Esophagus squamous epithelium (tissue), 5 donors: ENCODE results near the gene PRKACG. TPM values are rescaled to one million over a fixed set of nuclear protein-coding genes. Genes with fewer than 3 reads are reported as not detected.
"Not testable (repeated sequence)": the region's sequence is repeated elsewhere in the genome, so short reads cannot be mapped to it uniquely, and the experiment has no call there.

Experiments
- DNase-seq: peaks from one replicate; lab custom pipeline; 2025; lab: John Stamatoyannopoulos, UW
- H3K27ac ChIP-seq, 4 donors: fragments of 200-600 bp; sonication (generic); one replicate each; pipeline ENCODE4 v1.5.1; 2016 to 2019; ENCODE audit warnings: mild to moderate bottlenecking in 1 of 4
- H3K27me3 ChIP-seq, 4 donors: fragments of 200-600 bp; sonication (generic); 1 replicate in 3 of 4; 2 replicates in 1 of 4; pipeline versions ENCODE4 v1.5.1 to v1.6.0; 2017 to 2021; ENCODE audit warnings: antibody characterized with exemption in 1 of 4
- H3K36me3 ChIP-seq, 3 donors: fragments of 200-600 bp; sonication (generic); one replicate each; pipeline ENCODE4 v1.5.1; 2016 to 2019
- H3K4me1 ChIP-seq, 3 donors: fragments of 200-600 bp; sonication (generic); one replicate each; pipeline ENCODE4 v1.5.1; 2017 to 2019
- H3K4me3 ChIP-seq, 4 donors: fragments of 200-600 bp; sonication (generic); 1 replicate in 3 of 4; 2 replicates in 1 of 4; pipeline ENCODE4 v1.5.1; 2016 to 2019; ENCODE audit warnings: mild to moderate bottlenecking in 2 of 4, moderate library complexity in 1 of 4
- H3K9me3 ChIP-seq, 3 donors: fragments of 200-600 bp; sonication (generic); one replicate each; pipeline ENCODE4 v1.5.1; 2016 to 2019
- CTCF ChIP-seq, 6 experiments: fragments of 450-650 bp in 4 of 6; fragments of 200-600 bp in 2 of 6; sonication (generic) in 2 of 6; IDR thresholded peaks; one replicate each; pipeline ENCODE4 v1.5.1; 2016 to 2019; ENCODE audit warnings: antibody characterized with exemption in 6 of 6, mild to moderate bottlenecking in 4 of 6, moderate library complexity in 4 of 6
- POLR2A ChIP-seq, 4 donors: fragments of 450-650 bp; IDR thresholded peaks; one replicate each; pipeline ENCODE4 v1.6.1; 2017; ENCODE audit warnings: antibody characterized with exemption in 4 of 4, mild to moderate bottlenecking in 4 of 4, moderate library complexity in 3 of 4
- WGBS, 2 donors: methylation state at CpG; one replicate each; pipeline ENCODE4 v1.1.5; 2018; 5-methylcytosine and 5-hydroxymethylcytosine counted together
- intact Hi-C: fragments of 100-400 bp; cut with DNase I; formaldehyde crosslinking; loops from one replicate; pipeline ENCODE4 v1.15.0; 2022
- total RNA-seq, 4 donors: library from RNA; depleted of rRNA; stranded (reverse); fragments of >200 nt; gene quantifications; one replicate each; pipeline ENCODE4 v1.1.0, GENCODE V29; 2016
- donor health status: DM: yes; HTN: yes; CAD: no.

The PRKACG gene
- total RNA-seq, 4 donors from 2014 or later: not detected

GRCh38 chr9:68998385-68998784 is 15.5 kb downstream of the PRKACG start:
- no peaks in the 10 kb centered on the region for H3K9me3 ChIP-seq
- no peak overlapping the region for H3K27ac ChIP-seq
- no peak for DNase-seq
- peaks cover 0 to 3% (median 0%) of the 10 kb centered on the region in 4 donors for H3K27me3 ChIP-seq
- WGBS, 2 donors: 68% methylated on average over 4 of the region's 4 CpGs
- H3K36me3 ChIP-seq: no peaks in the 10 kb centered on the region
- no peak for TF ChIP-seq CTCF (IDR thresholded peaks at IDR 0.05)
- no peak for TF ChIP-seq POLR2A (IDR thresholded peaks at IDR 0.05)
- H3K4me1 ChIP-seq: no peaks in the 10 kb centered on the region
- intact Hi-C loops: no loop called here
- H3K4me3 ChIP-seq: no peak overlapping the region

DNA sequence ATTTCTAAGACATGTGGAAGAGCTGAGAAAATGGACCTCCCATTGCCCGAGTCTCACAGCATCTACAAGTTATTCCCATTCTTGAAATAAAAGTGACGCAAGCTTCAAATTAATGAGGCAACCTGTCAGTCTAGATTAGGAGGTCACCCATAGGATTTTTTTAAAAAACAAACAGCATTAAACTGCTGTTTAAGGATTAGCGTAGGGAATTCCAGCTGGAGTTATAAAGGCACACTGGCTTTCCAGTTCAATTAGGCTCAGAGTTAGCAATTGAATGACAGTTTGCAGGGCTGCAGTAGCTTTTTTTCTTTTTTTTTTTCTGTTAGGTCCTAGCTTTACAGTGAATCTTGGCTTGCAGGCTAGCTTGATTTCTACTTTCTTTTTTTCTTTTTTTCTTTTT is 16.2 kb downstream of the PRKACG start:
- DNase-seq: no peak
- TF ChIP-seq POLR2A (IDR thresholded peaks at IDR 0.05) (no peak), CTCF (IDR thresholded peaks at IDR 0.05) (no peak)
- WGBS, 2 donors: 66 to 90% methylated on average over 3 of the region's 3 CpGs
- Histone ChIP-seq H3K36me3 (no peaks in the 10 kb centered on the region), H3K9me3 (no peaks in the 10 kb centered on the region), H3K27ac (no peak overlapping the region), H3K4me3 (no peak overlapping the region), H3K4me1 (no peaks in the 10 kb centered on the region), H3K27me3 (peaks cover 0 to 3% (median 0%) of the 10 kb centered on the region in 4 donors)
- intact Hi-C loops: no loop called here

DNA sequence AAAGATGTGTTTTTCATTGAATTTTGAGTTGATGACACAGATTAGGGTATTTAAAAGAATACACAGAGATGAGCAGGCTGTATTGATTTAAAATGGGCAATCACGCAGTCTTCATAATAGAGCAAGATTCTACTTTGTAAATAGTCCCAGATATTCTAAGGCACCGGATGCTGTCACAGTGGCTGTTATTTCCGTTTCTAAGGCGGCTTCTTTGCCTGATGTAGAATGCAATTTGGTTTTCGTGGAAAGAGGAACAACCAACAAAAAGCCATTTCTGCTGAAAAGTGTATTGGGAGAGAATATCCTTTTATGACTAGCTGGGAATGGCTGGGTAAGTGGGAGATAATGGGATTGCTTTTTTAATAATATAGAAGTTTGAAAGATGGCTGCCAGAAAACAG is 17.5 kb downstream of the PRKACG start:
- H3K4me3 ChIP-seq: no peak overlapping the region
- no peak overlapping the region for H3K27ac ChIP-seq
- H3K4me1 ChIP-seq: no peaks in the 10 kb centered on the region
- TF ChIP-seq POLR2A (IDR thresholded peaks at IDR 0.05): no peak
- TF ChIP-seq CTCF (IDR thresholded peaks at IDR 0.05): no peak
- no peaks in the 10 kb centered on the region for H3K9me3 ChIP-seq
- no peaks in the 10 kb centered on the region for H3K36me3 ChIP-seq
- 79 to 93% methylated on average over 5 of the region's 5 CpGs for WGBS, 2 donors
- intact Hi-C loops: no loop called here
- no peaks in the 10 kb centered on the region for H3K27me3 ChIP-seq
- DNase-seq: no peak

DNA sequence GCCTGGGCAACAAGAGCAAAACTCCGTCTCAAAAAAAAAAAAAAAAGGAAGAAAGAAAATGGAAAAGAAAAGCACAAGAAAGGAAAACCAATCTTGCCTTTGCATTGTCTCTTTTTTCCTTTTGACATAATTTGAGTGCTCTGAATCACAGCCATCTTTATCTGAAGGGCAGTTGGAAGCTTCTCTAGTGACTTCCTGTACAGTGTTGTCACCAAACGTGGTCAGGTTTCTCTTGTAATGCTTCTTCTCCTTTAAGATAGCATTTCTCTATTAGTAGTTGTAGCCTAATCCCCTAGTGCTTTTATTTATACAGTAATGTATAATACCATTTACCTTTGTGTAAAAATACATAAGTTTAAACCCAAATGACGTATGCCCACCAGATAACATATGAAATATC is 18.1 kb downstream of the PRKACG start:
- WGBS, 2 donors: 50 to 61% methylated on average over 3 of the region's 3 CpGs
- Histone ChIP-seq H3K27ac (no peak overlapping the region), H3K4me1 (no peaks in the 10 kb centered on the region), H3K4me3 (no peak overlapping the region), H3K27me3 (no peaks in the 10 kb centered on the region), H3K9me3 (no peaks in the 10 kb centered on the region), H3K36me3 (no peaks in the 10 kb centered on the region)
- intact Hi-C loops: no loop called here
- TF ChIP-seq POLR2A (IDR thresholded peaks at IDR 0.05): no peak
- DNase-seq: no peak

DNA sequence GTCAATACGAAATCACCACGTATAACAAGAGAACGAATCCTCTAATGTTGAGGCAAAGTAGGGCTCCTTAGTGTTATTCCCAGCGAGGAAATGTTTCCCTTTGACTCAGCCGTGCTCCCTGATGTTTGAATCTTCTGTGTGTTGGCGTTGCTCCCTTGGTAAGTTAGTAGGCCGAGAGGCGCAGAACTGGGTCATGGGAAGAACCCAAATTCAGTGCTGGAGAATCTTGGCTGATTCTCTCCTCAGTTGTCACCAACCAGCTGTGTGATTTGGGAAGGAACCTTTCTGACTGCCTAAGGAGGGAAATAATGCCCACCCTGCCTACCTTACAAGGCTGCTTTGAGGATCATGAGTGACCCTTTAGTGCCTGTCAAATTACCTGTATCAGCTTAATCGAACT is 22.5 kb downstream of the PRKACG start:
- no peaks in the 10 kb centered on the region for H3K27me3 ChIP-seq
- no peak for DNase-seq
- no peaks in the 10 kb centered on the region for H3K9me3 ChIP-seq
- TF ChIP-seq POLR2A (IDR thresholded peaks at IDR 0.05): no peak
- TF ChIP-seq CTCF (IDR thresholded peaks at IDR 0.05): no peak
- WGBS, 2 donors: 62 to 67% methylated on average over 8 to 9 of the region's 9 CpGs
- H3K4me3 ChIP-seq: no peak overlapping the region
- no peaks in the 10 kb centered on the region for H3K4me1 ChIP-seq
- intact Hi-C loops: no loop called here
- no peak overlapping the region for H3K27ac ChIP-seq
- no peaks in the 10 kb centered on the region for H3K36me3 ChIP-seq

DNA sequence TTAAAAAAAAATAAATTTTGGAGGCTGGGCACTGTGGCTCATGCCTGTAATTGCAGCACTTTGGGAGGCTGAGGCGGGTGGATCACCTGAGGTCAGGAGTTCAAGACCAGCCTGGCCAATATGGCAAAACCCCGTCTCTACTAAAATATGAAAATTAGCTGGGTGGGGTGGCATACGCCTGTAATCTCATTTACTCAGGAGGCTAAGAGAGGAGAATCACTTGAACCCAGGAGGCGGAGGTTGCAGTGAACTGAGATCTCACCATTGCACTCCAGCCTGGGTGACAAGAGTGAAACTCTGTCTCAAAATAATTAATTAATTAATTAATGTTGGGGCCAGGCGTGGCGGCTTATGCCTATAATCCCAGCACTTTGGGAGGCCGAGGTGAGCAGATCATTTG is 27.0 kb downstream of the PRKACG start:
- 93 to 96% methylated on average over 7 of the region's 7 CpGs for WGBS, 2 donors
- DNase-seq, H3K4me3 ChIP-seq, H3K36me3 ChIP-seq, H3K9me3 ChIP-seq, H3K27ac ChIP-seq, H3K27me3 ChIP-seq, H3K4me1 ChIP-seq, intact Hi-C loops: not testable (repeated sequence)
